ENCODE measurements around the gene SYNE1.

SYNE1 gene

DNA sequence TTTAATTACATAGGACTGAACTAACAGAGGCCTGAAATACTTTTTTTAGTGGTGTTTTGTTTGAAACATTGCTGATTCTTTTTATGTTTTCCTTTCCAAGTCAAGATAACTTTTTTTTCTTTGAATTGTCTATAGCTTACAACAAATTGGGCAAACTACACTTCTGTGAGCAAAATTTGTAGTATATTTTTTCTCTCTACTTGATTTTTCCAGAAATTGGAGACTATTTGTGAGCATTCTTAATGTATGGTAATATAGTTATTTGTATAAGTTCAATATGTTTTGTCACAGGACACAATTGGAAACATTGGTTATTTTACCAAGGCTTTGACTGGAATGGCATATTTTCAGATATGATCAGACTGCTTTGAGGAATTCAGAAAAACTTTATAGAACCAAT is 216.5 kb downstream of the SYNE1 start:
- DNase-seq: no peak

GRCh38 chr6:152418551-152418950 is 218.6 kb downstream of the SYNE1 start:
- DNase-seq: no peak

GRCh38 chr6:152416652-152417051 is 220.5 kb downstream of the SYNE1 start:
- no peak for DNase-seq

DNA sequence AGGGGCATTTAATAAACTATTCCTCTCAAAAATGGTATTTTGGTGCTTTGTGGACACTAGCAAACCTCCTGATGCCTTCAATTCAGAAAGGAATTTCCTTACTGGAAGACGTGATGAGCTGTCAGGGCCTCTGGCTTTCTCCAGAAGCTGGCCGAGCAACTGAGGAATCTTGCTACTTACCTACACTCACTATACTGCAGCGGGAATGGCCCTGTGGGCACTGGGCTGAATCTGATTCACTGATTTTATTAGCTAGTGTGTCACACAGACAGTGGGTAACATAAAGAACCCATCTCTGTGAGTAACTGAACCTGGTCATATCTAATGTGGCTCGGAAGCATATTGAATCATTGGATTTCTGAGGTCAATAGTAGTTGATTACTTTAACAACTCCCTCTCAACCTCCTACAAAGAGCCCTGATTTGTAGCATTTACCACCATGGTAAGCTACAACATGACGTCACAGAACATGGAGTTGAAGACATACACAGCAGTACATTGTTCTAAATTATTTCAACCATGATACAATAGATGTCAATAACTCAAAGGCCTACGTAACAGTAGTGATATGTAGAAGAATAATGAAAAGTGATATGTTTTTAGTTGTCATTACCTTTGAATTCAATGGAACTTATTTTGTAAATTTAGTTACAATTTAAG is 232.1 kb downstream of the SYNE1 start:
- DNase-seq: no peak

- DNase-seq: no peak
Observed at GRCh38 chr6:152404086-152404857, 232.9 kb downstream of the SYNE1 start.

DNA sequence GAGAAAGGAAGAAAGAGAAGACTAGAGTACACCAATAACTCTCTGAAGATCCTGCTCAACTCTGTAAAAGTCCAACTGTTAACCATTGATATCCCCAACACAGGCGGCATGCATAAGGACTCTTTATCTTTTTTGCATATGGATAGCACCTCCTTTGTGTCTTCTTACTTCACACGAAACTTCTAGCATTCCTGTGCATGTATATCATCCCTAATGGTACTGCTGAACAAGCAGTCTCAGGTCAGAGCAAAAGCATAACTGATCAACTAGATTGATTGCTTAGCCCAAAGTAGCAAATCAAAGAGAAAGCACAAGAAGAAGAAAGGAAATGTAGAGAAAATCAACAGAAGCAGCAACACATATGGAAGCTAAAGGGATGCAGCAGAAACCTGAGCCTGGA is 234.4 kb downstream of the SYNE1 start:
- no peak for DNase-seq

DNA sequence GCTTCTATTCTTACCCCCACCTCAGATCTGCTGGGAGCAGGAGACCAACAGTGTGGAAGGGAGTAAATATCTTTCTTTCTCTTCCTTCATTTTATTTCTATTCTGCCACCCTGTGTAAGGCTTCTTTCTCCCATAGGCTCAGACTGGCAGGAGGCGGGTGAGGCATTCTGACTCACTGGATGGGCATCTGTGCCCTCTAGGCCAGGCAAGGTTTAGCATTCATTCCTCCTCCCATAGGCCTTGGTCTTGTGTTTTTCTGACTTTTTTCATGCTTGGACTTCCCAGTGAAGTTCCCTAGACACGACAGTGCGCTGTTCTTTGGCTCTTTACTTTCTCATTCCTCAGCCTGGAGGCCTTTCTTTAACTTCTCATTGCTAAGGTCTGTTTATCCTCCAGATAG is 235.2 kb downstream of the SYNE1 start:
- DNase-seq: no peak

DNA sequence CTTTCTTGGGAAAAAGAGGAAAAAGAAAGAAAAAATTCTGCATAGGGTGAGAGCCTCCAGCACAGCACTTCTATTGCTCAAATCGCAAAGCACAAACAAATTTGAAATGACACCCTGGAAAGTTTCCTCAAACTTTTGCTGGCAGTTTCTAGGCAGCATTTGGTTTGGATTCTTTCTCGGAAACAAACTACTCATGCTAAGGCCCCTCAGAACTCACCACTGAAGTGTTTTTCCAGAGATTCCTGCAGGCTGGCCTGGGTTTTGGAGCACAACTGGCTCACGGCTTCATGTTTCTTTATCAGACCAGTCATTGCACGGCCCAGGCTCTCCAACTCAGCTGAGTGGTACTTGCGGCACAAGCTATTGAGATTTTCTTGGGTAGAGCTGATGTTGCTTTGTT is 237.8 kb downstream of the SYNE1 start:
- no peak for DNase-seq

DNA sequence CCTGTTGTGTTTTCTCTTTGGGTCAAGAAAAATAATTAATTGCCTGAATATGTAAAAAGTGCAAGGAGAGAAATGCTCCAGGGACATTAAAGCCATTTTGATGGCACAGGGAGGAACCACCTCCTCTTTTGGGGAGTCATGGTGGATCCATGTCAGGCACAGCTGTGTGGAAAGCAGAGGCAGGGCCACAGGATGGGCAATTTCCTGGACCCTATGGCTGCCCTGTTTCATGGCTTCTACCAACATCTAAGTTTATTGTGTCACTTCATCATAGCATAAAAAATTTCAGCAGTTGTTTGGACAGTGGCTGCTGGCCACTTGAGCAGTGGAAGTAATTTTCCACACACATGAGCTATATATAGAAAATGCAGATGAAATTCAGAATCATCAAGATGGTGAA is 238.2 kb downstream of the SYNE1 start:
- DNase-seq: no peak

DNA sequence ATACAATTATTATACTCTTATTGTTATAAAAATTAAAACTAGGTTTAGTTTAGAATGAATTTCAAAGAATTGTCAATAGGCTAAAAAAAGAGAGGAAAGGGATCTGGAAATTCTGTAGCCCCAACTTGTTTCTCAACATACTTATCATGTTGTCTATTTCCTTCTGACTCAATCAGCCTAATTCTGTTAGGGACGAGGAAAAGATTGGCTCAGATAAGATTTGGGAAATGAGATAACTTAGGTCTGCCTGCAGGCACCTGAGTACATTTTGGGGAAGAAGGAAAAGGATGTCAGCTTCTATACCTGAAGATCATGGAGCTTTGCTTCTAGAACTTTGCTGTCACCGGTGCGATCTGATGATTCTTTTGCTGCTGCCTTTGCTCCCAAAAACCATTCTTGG is 238.8 kb downstream of the SYNE1 start:
- DNase-seq: no peak

DNA sequence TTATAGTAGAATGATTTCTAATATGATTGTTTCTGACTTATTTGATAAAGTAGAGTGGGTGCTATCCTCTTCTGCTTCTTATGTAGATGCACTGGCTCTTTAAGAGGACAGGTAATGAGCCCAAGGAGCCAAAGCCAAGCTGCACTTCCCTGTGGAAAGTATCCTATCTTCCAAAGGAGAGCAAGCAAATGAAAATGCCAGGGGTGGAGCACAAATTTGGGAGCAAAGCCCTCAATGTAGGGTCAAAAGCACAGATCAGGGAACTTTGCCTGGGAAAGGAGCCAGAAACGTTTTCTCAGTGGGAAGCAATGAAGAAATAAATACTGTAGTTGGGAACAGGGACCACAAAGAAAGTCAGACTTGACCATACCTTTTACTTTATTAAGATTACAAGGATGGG is 242.9 kb downstream of the SYNE1 start:
- DNase-seq: no peak

- DNase-seq: no peak
Observed at GRCh38 chr6:152391179-152391880, 245.8 kb downstream of the SYNE1 start.

DNA sequence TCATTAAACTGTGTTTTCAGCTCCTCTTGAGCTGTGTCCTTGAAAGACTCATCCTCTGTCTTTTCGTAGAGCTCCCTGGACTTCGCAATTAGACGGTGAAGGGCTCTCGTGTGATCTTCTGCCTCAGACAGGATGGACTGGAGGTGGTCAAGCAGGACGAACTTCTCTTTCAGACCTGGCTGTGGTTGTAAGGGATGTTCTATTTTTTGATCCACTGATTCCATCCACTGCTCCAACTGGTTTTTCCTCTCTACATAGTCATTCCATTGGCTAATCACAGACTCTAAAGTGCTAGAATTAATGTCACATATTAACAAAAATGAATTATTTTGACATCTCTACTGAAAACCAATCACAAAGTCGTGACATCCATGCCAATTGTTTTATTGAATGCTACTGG is 250.1 kb downstream of the SYNE1 start:
- no peak for DNase-seq

DNA sequence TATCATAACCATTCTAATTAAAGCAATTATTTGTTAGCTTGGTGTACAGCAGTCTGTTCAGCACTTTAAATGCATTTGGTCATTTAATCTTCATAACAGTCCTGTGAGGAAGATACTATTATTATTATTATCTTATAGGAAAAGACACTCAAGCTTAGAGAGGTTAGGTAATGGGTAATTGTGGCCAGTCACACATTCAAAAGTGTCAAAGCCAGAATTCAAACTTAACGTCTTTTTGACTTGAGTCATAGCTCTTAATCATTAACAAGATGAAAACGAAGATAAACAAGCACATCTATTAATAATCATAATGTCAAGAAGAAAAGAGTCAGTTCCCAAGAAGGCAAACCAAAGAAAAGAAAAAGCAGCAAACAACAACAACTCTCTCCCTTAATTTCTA is 251.0 kb downstream of the SYNE1 start:
- DNase-seq: no peak

- DNase-seq: no peak
Observed at GRCh38 chr6:152380993-152381898, 255.9 kb downstream of the SYNE1 start.

DNA sequence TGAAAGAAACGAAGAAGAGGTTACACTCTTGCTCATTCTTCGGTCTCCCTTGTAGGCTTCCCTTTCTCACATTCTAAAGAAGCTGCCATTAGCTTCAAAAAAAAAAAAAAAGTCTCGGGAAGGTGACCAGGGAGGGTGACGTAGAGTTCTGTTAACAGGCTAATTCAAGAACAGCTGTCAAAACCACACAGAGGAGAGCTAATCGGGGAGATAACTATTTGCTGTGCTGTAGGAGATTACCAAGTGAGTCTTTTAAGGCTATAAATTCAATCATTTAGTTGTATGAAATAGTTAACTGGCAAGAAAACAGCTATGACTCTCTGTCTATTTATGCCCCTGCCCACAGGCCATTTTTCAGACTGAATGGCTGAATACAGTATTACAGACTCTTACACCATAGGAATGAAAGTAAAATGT is 256.8 kb downstream of the SYNE1 start:
- no peak for DNase-seq

DNA sequence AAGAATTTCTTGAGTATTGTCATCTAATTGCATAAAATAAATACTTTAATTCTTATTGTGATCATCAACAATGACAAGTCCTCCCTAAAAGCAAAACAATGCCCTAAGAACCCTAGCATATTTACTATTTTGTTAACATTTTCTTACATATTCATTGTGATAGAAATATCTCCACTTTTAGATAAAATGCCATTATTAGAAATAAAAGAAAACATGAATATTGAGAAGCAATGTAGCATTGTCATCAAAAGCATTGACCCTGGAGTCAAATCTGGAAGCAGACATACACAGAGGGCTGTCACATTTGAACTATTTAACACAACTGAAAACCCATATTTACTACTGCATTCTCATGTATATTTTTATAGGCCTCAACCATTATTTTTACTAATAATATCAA is 257.7 kb downstream of the SYNE1 start:
- no peak for DNase-seq

DNA sequence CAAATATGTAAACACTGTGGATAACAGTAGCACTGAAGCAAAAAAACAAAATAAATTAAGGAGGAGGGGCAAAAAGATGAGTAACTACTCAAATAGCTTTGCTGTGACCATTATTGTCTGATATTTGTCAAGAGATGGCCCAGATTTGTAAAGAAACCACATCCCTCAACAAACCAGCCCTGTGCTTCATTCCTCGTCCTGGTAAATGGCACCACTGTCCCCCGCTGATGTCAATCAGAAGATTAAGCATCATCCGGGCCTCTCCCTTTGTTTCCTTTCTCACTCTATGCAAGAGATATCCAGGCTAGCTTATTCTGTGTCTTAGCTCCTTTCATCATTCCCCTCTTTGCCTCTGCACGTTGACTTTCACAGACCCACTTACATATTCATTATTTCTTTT is 259.0 kb downstream of the SYNE1 start:
- DNase-seq: no peak

DNA sequence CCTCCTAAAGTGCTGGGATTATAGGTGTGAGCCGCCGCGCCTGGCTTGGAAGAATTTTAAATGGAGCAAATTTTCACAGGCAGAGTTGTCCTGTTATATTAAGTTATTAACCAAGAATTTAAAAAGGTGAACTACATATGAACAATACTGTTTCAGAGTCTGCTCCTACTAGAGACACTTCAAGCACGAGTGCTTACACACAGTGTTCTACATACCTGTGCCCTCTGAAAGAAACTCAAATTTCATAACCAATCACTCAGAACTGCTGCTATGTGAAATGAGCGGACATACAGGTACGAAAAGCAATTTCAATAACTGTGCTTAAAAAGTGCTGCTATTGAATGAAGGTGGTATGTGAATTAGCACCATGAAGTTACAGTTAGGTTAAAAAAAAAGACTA is 262.0 kb downstream of the SYNE1 start:
- DNase-seq: no peak

- DNase-seq: no peak
Observed at GRCh38 chr6:152372945-152373344, 264.2 kb downstream of the SYNE1 start.

DNA sequence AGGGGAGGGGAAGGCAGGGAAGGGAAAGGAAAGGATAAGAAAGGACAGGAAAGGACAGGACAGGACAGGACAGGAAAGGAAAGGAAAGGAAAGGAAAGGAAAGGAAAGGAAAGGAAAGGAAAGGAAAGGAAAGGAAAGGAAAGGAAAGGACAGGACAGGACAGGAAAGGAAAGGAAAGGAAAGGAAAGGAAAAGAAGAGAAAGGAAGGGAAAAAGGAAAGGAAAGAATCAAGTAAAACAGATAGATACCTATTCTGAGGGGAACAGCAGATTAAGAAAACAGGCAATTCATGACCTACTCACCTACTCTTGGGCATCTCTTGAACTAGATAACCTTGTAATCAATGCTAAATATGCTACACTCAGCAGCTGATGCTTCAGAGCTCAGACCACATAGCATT is 265.4 kb downstream of the SYNE1 start:
- DNase-seq: no peak

DNA sequence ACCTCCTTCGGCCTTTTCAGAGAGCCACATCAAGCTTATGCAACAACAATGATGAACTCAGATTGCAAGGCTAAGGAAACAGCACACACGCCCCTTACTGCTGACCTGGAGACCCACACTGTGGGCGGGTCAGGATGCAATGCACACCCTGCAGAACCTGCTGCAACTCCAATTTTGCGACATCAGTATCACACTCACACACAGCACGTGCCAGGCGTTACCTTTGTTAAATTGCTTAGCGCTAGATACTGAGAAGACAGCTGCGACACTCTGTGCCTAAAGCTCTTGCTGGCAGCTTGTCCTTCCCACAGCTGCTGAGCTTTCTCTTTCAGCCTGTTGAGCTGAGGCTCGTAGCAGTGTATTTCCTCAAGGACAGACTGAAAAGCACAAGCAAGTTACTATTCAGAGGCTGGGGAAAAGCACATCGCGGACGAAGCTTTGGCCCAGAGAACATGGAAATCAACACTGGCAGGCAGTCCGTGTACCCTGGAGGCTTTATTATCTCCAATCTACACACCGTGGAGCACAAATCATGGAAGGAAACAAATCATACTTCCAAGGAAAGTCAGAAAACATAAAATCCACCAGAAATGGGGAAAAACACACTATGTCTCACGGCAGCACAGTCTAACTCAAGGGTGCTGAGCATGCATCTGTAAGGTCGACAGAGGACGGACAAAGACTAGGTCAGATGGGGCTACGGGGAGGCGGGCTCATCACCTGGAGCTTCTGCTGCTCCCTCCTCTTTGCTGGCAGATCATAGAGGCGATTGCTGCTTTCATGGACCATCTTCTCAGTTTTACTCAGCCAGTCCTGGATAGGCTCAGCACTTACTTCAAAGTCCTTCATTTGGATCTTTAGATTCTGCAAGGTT is 268.2 kb downstream of the SYNE1 start:
- DNase-seq: no peak

Data from CD4-positive, alpha-beta T cell treated with Interferon gamma for 1 hour (primary cell).